H1 (cell line): ENCODE data around the gene ACAD9. TPM values are rescaled to one million over a fixed set of nuclear protein-coding genes. Genes with fewer than 3 reads are reported as not detected.

Experiments
- CHD7 ChIP-seq: fragments of 300-600 bp; sonication (generic); IDR thresholded peaks from 2 replicates; pipeline ENCODE4 v1.7.1; 2012; ENCODE audit warnings: low read length, moderate library complexity, mild to moderate bottlenecking, inconsistent platforms; ENCODE audit not compliant: insufficient replicate concordance
- E2F6 ChIP-seq: IDR thresholded peaks from 2 replicates; pipeline ENCODE4 v1.6.1; 2012; ENCODE audit warnings: inconsistent platforms
- FOSL1 ChIP-seq: IDR thresholded peaks from 2 replicates; pipeline ENCODE4 v1.6.1; 2011; ENCODE audit warnings: mild to moderate bottlenecking, low read depth, low read length, moderate library complexity; ENCODE audit not compliant: insufficient read depth
- MAX ChIP-seq: IDR thresholded peaks from 2 replicates; pipeline ENCODE4 v1.6.1; 2012; ENCODE audit warnings: inconsistent platforms
- YY1 ChIP-seq: IDR thresholded peaks from 2 replicates; pipeline ENCODE4 v1.6.1; 2011; ENCODE audit warnings: low read depth, mild to moderate bottlenecking, low read length
- polyA plus RNA-seq, 7 experiments: library from polyadenylated mRNA; depleted of rRNA in 3 of 7; stranded (reverse) in 5 of 7; unstranded in 2 of 7; fragments of >200 nt in 5 of 7; fragments of 200-250 nt in 2 of 7; gene quantifications; 1 replicate in 5 of 7; 2 replicates in 1 of 7; 4 replicates in 1 of 7; pipeline versions ENCODE4 v1.2.1 to v1.2.3, GENCODE V29; 2011 to 2013; ENCODE audit warnings: missing spikeins in 2 of 7, mixed read lengths in 2 of 7
- total RNA-seq: library from RNA; stranded (reverse); fragmentation: NEBNext Ultra II Directional; extraction: Animal tissue kit (Norgen Biotek cat#: 25700); gene quantifications from 2 replicates; pipeline ENCODE4 v1.2.1, GENCODE V29; 2021

The ACAD9 gene
- total and polyA plus RNA-seq, 2 of the 8 experiments (the other 6 are each of a cell fraction or from before 2014, with no cell fraction given): 27.5 to 28.9 TPM

GRCh38 chr3:128903501-128903900 lies 24.1 kb downstream of the ACAD9 start (continued):
- TF ChIP-seq CHD7: no peak
- TF ChIP-seq YY1: no peak
- no peak for TF ChIP-seq FOSL1
- TF ChIP-seq E2F6: no peak
- TF ChIP-seq MAX: no peak
